Renal cortical epithelial cell (primary cell): ENCODE measurements around the gene CLMN. TPM values are rescaled to one million over a fixed set of nuclear protein-coding genes. Genes with fewer than 3 reads are reported as not detected.
A peak's percentile ranks its signal among the peaks of the same experiment; 100 is the strongest.

Experiments used
- DNase-seq: peaks from one replicate; pipeline ENCODE4 v3.0.0-alpha.2; 2011; ENCODE audit warnings: low read depth
- total RNA-seq: library from RNA; depleted of rRNA; stranded (reverse); fragments of >200 nt; gene quantifications from 2 replicates; pipeline ENCODE4 v1.2.3, GENCODE V29; 2014

CLMN gene
- total RNA-seq, 1 donor from 2014 or later, result 30.3 TPM

DNA sequence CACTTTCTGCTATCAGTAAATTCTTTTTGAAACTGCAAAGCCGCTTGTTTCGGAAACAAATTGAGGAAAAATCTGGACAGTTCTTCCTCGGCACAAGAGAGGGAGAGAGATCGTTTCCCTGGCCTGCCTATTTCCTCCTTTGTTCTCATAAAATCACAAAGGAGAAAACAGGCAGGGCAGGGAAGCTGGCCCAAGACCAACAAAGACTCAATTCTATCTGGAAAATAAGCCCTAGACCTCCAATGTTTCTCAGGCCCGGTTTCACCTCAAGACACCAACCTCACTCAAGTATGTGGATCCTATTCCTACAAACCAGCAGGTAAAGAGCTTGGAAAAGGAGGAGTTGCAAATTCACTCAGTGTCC is 181.9 kb downstream of the CLMN start:
- peak; percentile 10 for DNase-seq

DNA sequence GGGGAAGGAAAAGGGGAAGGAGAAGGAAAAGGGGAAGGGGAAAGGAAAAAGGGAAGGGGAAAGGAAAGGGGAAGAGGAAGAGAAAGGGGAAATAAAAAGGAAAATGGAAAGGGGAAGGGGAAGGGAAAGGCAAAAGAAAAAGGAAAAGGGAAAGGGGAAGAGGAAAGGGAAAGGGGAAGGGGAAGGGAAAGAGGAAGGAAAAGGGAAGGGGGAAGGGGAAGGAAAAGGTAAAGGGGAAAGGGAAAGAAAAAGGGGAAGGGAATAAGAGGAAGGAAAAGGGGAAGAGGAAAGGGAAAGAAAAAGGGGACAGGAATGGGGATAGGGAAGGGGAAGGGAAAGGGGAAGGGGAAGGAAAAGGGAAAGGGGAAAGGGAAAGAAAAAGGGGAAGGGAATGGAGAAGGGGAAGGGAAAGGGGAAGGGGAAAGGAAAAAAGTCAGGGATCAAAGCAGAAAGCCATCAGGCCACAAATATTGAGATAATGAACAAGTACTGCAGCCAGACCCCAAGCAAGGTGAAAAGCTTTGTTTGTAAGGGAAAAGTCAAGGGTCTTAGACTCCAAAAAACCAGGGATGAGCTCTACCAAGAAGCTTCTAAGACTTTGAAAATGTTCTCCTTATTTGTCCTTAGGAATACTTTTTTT is 182.4 kb downstream of the CLMN start:
- DNase-seq, result no peak

DNA sequence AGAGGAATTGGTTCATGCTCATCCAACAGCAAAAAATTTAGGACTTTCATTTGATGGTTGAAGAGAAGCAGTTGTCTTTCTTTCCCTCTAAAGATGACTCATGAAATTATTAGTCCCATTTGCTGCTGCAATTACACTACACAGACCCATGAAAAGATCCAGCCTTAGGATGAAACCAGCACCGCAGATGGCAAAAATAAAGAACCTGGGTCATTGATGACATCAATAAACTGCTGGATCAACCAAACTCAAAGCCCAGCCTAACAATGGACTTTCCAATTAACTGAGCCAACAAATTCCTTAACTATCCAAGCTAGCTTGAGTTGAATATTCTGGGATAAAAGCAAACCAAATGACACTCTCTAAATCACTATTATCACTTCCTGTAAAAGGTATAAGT is 183.1 kb downstream of the CLMN start:
- no peak for DNase-seq

- DNase-seq, result peak; percentile 80
These were observed 185.3 kb downstream of the CLMN start for GRCh38 chr14:95134304-95134933.

GRCh38 chr14:95133282-95133681 is 186.4 kb downstream of the CLMN start:
- DNase-seq, result no peak

- no peak for DNase-seq
These were observed 186.9 kb downstream of the CLMN start for GRCh38 chr14:95132760-95133159.

Other genes starting within 250 kb of the CLMN start
- gene DICER1, start 162.4 kb downstream of the CLMN start, total RNA-seq, result 39.9 and 74.6 TPM in 2 replicates
- gene SYNE3, start 196.7 kb upstream of the CLMN start, total RNA-seq, result 0.15 and 0.17 TPM in 2 replicates
- gene GLRX5, start 215.1 kb upstream of the CLMN start, total RNA-seq, result 35.4 and 44.1 TPM in 2 replicates